Esophagus mucosa (tissue), 1 donor: ENCODE data around the gene EFCAB8. TPM values are rescaled to one million over a fixed set of nuclear protein-coding genes. Genes with fewer than 3 reads are reported as not detected.
"Not testable (repeated sequence)": the region's sequence is repeated elsewhere in the genome, so short reads cannot be mapped to it uniquely, and the experiment has no call there.

Experiments used
- ATAC-seq: fragments of 200-7000 bp; cut with Tn5 transposase; one replicate; pipeline ENCODE4 v1.9.1; 2020
- total RNA-seq: library from RNA; stranded (reverse); gene quantifications from one replicate; pipeline ENCODE4 v1.2.4, GENCODE V29; 2023
- donor health status: DM: yes; HTN: yes; CAD: no.

EFCAB8 gene
- total RNA-seq, 1 donor from 2014 or later = 0.48 TPM

GRCh38 chr20:32842688-32843524 is 15.8 kb upstream of the EFCAB8 start:
- ATAC-seq = no peak

GRCh38 chr20:32845786-32846185 is 12.9 kb upstream of the EFCAB8 start:
- ATAC-seq = no peak

- no peak for ATAC-seq
Observed at GRCh38 chr20:32846852-32847251, 11.9 kb upstream of the EFCAB8 start.

GRCh38 chr20:32847964-32848363 is 10.8 kb upstream of the EFCAB8 start:
- no peak for ATAC-seq

GRCh38 chr20:32848846-32849245 is 9.9 kb upstream of the EFCAB8 start:
- ATAC-seq = no peak

GRCh38 chr20:32849577-32849976 is 9.1 kb upstream of the EFCAB8 start:
- ATAC-seq = no peak

- no peak for ATAC-seq
Observed at GRCh38 chr20:32855387-32855786, 3.3 kb upstream of the EFCAB8 start.

- no peak for ATAC-seq
Observed at GRCh38 chr20:32858189-32858588, 534 bp upstream of the EFCAB8 start.

GRCh38 chr20:32861446-32861845 is 2.7 kb downstream of the EFCAB8 start:
- no peak for ATAC-seq

GRCh38 chr20:32869562-32869961 is 10.8 kb downstream of the EFCAB8 start:
- no peak for ATAC-seq

GRCh38 chr20:32870526-32870925 is 11.8 kb downstream of the EFCAB8 start:
- ATAC-seq = not testable (repeated sequence)

- ATAC-seq = no peak
Observed at GRCh38 chr20:32870985-32871384, 12.3 kb downstream of the EFCAB8 start.

- no peak for ATAC-seq
Observed at GRCh38 chr20:32871627-32872160, 13.0 kb downstream of the EFCAB8 start.

- no peak for ATAC-seq
Observed at GRCh38 chr20:32872266-32872665, 13.5 kb downstream of the EFCAB8 start.

- ATAC-seq = no peak
Observed at GRCh38 chr20:32875673-32876072, 16.9 kb downstream of the EFCAB8 start.

GRCh38 chr20:32877507-32877906 is 18.8 kb downstream of the EFCAB8 start:
- ATAC-seq = no peak

- ATAC-seq = no peak
Observed at GRCh38 chr20:32878820-32879219, 20.1 kb downstream of the EFCAB8 start.

- no peak for ATAC-seq
Observed at GRCh38 chr20:32879538-32879937, 20.8 kb downstream of the EFCAB8 start.

GRCh38 chr20:32880635-32881034 is 21.9 kb downstream of the EFCAB8 start:
- ATAC-seq = no peak

- no peak for ATAC-seq
Observed at GRCh38 chr20:32883081-32883480, 24.4 kb downstream of the EFCAB8 start.

- ATAC-seq = no peak
Observed at GRCh38 chr20:32885185-32885584, 26.5 kb downstream of the EFCAB8 start.

- ATAC-seq = no peak
Observed at GRCh38 chr20:32885952-32886351, 27.2 kb downstream of the EFCAB8 start.

GRCh38 chr20:32886652-32887051 is 27.9 kb downstream of the EFCAB8 start:
- ATAC-seq = no peak

- ATAC-seq = no peak
Observed at GRCh38 chr20:32887492-32887891, 28.8 kb downstream of the EFCAB8 start.
